ENCODE measurements around the gene TMED1. TPM values are rescaled to one million over a fixed set of nuclear protein-coding genes. Genes with fewer than 3 reads are reported as not detected.

Gene TMED1
- total RNA-seq, 1 experiment from 2014 or later, result 26.3 TPM

DNA sequence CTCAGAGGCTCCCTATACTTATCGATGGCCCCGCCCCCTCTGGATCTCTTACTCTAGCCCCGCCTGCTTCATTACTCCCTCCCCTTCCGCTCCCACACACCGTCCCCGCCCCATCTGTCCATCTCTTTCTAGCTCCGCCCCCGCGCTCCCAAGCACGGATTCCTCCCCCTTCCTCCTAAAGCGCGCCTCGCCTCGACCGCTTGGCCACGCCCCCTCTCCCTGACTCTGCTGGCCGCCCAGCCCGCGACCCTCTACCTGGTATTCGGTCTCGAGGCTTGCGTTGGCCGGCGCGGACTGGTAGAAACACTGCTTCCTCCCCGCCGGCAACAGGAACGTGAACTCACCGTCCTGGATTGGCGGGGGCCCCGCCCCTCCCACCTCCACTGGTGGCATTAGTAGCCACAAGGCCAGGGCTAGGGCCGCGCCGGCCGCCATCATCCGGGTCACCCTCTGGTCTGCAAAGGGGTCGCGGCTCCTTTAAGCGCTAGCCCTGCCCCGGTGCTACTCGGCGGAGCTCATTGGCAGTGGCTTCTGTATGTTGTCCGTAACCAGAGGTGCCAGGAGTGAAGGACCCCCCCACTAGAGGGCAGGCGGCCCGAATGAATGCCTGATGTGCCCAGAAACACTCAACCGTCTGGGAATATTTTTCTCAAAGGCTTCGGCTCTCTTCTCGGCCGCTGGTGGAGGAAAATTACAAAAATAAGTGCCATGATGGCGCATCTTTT is at the start of gene TMED1 (continued):
- TF ChIP-seq CBX3 (IDR thresholded peaks at IDR 0.05; ENCODE audit: low read depth) (no peak), EZH2phosphoT487 (IDR thresholded peaks at IDR 0.05; ENCODE audit: borderline replicate concordance) (no peak), SRF (IDR thresholded peaks at IDR 0.05; ENCODE audit: low read depth) (no peak), SP1 (IDR thresholded peaks at IDR 0.05; ENCODE audit: low read depth) (peak; percentile 74), ZFX (IDR thresholded peaks at IDR 0.05) (peak; percentile 47; the same call in 1 of the 2 replicates), RAD21 (IDR thresholded peaks at IDR 0.05; ENCODE audit: low read depth) (peak; percentile 34), TCF7L2 (IDR thresholded peaks at IDR 0.05; ENCODE audit: borderline replicate concordance, extremely low read depth, insufficient read depth, insufficient read length) (no peak)

DNA sequence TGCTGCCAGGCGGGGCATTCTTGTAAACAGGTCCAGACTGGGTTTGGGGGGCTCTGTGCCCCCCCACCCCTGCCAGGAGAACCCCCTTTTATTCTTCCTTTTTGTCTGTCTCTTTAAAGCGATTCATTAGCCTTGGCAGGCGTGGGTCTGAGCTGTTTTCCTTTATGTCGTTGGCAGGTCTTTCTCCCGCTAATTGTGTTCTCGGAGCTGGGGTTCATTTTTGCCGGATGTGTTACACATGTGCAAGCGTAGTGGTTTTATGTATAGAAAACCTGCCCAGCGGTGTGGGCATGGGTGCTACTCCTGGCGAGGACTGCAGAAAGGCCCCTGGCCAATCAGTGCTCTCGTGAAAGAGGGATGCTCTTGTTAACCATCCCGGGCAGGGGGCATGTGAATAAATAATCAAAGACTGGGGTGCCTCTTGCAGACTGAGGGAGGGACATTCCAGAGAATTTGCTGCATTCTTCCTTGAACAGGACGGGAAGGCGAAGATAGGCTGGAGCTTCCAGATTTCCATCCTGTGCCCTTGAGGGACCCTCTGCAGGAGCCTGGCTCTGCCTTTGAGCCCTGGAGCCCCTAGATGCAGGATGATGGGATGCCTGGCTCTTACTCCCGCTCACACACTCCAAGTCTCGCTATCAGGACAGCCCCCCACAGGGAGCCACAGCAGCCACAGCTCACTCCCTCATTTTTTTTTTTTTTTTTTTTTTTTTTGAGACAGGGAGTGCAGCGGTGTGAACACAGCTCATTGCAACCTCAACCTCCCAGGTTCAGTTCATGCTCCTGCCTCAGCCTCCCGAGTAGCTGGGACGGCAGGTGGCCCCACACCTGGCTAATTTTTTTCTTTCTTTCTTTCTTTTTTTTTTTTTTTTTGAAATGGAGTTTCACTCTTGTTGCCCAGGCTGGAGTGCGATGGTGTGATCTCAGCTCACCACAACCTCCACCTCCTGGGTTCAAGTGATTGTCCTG is 49.5 kb upstream of the TMED1 start:
- peaks cover 22 to 79% of the 10 kb centered on the region in 2 experiments for H3K4me1 ChIP-seq (ENCODE audit: control insufficient read depth in 1 of 2, insufficient read depth in 2 of 2, low read length in 2 of 2)
- no peak overlapping the region for H3K27ac ChIP-seq (ENCODE audit: low read depth, low read length)
- H3K36me3 ChIP-seq (ENCODE audit: control insufficient read depth in 1 of 2, insufficient read depth in 2 of 2, low read length in 2 of 2), result no peaks in the 10 kb centered on the region
- no peaks in the 10 kb centered on the region for H3K27me3 ChIP-seq (ENCODE audit: insufficient read depth, low read length)
- peaks cover 92% of the 10 kb centered on the region for H3K79me2 ChIP-seq (ENCODE audit: insufficient read depth, low read length)
- ChIA-PET RAD21 (ENCODE audit: low non-redundant PET in 1 of 2, low total read pairs in 2 of 2, uncharacterized antibody in 2 of 2, unreplicated experiment in 2 of 2) (no interaction called here), CTCF (interaction anchor here (1.6 kb wide), 1 partner anchor 14 kb away, joined by 7 read pairs; no protein-coding TSS in a partner anchor), POLR2A (interaction anchor here (0.7 kb wide), 2 partner anchors 21 to 551 kb away, joined by 3 read pairs; no protein-coding TSS in a partner anchor)
- H4K20me1 ChIP-seq (ENCODE audit: insufficient read depth), result peaks cover 5% of the 10 kb centered on the region; the same call in 1 of the 2 replicates
- no peak overlapping the region for H3K9ac ChIP-seq (ENCODE audit: low read length)
- intact Hi-C loops (cut with micrococcal nuclease), result no loop called here
- H3K9me2 ChIP-seq (ENCODE audit: insufficient read depth), result no peaks in the 10 kb centered on the region
- no TSS peak for BruUV-seq (replicated peaks)
- H3K4me2 ChIP-seq (ENCODE audit: low read length), result no peak overlapping the region
- no peaks in the 10 kb centered on the region for H3K9me3 ChIP-seq (ENCODE audit: control insufficient read depth in 1 of 2, insufficient read depth in 1 of 2, low read depth in 1 of 2, low read length in 2 of 2)
- no peak for ATAC-seq
- no peak for DNase-seq (ENCODE audit: low read depth, low spot score)
- no peak overlapping the region for H3K4me3 ChIP-seq (replicated peaks in 1 of 2; ENCODE audit: low read depth in 1 of 2, low read length in 2 of 2)
- no peak overlapping the region for H2AFZ ChIP-seq (ENCODE audit: low read depth, low read length, poor library complexity, severe bottlenecking)
- no peak for TF ChIP-seq CBX3 (IDR thresholded peaks at IDR 0.05; ENCODE audit: low read depth)
- TF ChIP-seq POLR2AphosphoS5 (IDR thresholded peaks at IDR 0.05; ENCODE audit: low read depth, low read length), result no peak
- TF ChIP-seq RAD21 (IDR thresholded peaks at IDR 0.05; ENCODE audit: low read depth), result no peak
- TF ChIP-seq ELF1 (IDR thresholded peaks at IDR 0.05; ENCODE audit: borderline replicate concordance, low read depth), result no peak
- TF ChIP-seq, protein P1, sequence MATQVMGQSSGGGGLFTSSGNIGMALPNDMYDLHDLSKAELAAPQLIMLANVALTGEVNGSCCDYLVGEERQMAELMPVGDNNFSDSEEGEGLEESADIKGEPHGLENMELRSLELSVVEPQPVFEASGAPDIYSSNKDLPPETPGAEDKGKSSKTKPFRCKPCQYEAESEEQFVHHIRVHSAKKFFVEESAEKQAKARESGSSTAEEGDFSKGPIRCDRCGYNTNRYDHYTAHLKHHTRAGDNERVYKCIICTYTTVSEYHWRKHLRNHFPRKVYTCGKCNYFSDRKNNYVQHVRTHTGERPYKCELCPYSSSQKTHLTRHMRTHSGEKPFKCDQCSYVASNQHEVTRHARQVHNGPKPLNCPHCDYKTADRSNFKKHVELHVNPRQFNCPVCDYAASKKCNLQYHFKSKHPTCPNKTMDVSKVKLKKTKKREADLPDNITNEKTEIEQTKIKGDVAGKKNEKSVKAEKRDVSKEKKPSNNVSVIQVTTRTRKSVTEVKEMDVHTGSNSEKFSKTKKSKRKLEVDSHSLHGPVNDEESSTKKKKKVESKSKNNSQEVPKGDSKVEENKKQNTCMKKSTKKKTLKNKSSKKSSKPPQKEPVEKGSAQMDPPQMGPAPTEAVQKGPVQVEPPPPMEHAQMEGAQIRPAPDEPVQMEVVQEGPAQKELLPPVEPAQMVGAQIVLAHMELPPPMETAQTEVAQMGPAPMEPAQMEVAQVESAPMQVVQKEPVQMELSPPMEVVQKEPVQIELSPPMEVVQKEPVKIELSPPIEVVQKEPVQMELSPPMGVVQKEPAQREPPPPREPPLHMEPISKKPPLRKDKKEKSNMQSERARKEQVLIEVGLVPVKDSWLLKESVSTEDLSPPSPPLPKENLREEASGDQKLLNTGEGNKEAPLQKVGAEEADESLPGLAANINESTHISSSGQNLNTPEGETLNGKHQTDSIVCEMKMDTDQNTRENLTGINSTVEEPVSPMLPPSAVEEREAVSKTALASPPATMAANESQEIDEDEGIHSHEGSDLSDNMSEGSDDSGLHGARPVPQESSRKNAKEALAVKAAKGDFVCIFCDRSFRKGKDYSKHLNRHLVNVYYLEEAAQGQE (IDR thresholded peaks at IDR 0.05; ENCODE audit: low read depth), result no peak
- TF ChIP-seq, protein P2, sequence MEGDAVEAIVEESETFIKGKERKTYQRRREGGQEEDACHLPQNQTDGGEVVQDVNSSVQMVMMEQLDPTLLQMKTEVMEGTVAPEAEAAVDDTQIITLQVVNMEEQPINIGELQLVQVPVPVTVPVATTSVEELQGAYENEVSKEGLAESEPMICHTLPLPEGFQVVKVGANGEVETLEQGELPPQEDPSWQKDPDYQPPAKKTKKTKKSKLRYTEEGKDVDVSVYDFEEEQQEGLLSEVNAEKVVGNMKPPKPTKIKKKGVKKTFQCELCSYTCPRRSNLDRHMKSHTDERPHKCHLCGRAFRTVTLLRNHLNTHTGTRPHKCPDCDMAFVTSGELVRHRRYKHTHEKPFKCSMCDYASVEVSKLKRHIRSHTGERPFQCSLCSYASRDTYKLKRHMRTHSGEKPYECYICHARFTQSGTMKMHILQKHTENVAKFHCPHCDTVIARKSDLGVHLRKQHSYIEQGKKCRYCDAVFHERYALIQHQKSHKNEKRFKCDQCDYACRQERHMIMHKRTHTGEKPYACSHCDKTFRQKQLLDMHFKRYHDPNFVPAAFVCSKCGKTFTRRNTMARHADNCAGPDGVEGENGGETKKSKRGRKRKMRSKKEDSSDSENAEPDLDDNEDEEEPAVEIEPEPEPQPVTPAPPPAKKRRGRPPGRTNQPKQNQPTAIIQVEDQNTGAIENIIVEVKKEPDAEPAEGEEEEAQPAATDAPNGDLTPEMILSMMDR (IDR thresholded peaks at IDR 0.05 in 2 of 3, conservative IDR thresholded peaks at IDR 0.05 in 1 of 3; ENCODE audit: borderline replicate concordance in 1 of 3, insufficient read depth in 1 of 3, low read depth in 2 of 3, low read length in 2 of 3), result no peak
- TF ChIP-seq, protein P3, sequence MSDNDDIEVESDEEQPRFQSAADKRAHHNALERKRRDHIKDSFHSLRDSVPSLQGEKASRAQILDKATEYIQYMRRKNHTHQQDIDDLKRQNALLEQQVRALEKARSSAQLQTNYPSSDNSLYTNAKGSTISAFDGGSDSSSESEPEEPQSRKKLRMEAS (IDR thresholded peaks at IDR 0.05), result no peak
- TF ChIP-seq SP1 (IDR thresholded peaks at IDR 0.05; ENCODE audit: low read depth), result no peak
- TF ChIP-seq EZH2 (IDR thresholded peaks at IDR 0.05), result no peak
- TF ChIP-seq POLR2A (IDR thresholded peaks at IDR 0.05; ENCODE audit: borderline replicate concordance, extremely low read depth, insufficient read depth, insufficient read length), result no peak
- no peak for TF ChIP-seq FOSL1 (IDR thresholded peaks at IDR 0.05; ENCODE audit: low read depth)
- TF ChIP-seq, protein P4, sequence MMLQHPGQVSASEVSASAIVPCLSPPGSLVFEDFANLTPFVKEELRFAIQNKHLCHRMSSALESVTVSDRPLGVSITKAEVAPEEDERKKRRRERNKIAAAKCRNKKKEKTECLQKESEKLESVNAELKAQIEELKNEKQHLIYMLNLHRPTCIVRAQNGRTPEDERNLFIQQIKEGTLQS (IDR thresholded peaks at IDR 0.05), result no peak
- TF ChIP-seq SIN3A (IDR thresholded peaks at IDR 0.05; ENCODE audit: low read depth), result no peak
